ENCODE data around the gene ONECUT1. TPM values are rescaled to one million over a fixed set of nuclear protein-coding genes. Genes with fewer than 3 reads are reported as not detected.

The ONECUT1 gene
- total and polyA plus RNA-seq, 7 donors = not detected

GRCh38 chr15:52759969-52760368 lies 30.2 kb downstream of the ONECUT1 start:
- WGBS, 3 donors = 80 to 85% (median 83%) methylated on average over 6 of the region's 6 CpGs
- intact Hi-C loops (cut with DNase I) = no loop called here
- Histone ChIP-seq H3K27ac (no peak overlapping the region), H3K9me3 (no peaks in the 10 kb centered on the region), H3K4me1 (no peaks in the 10 kb centered on the region), H3K4me3 (no peak overlapping the region), H3K36me3 (ENCODE audit: insufficient read depth in 1 of 2, low read depth in 1 of 2) (no peaks in the 10 kb centered on the region), H3K27me3 (ENCODE audit: insufficient read depth in 3 of 3, low read length in 2 of 3) (peaks cover 0 to 7% (median 4%) of the 10 kb centered on the region in 3 donors)
- DNase-seq (no peak), ATAC-seq (no peak)
- no peak for TF ChIP-seq CTCF (IDR thresholded peaks at IDR 0.05)

- H3K4me3 ChIP-seq = no peak overlapping the region
- DNase-seq (no peak), ATAC-seq (no peak)
- no peaks in the 10 kb centered on the region for H3K36me3 ChIP-seq (ENCODE audit: insufficient read depth in 1 of 2, low read depth in 1 of 2)
- H3K27ac ChIP-seq = no peak overlapping the region
- no peaks in the 10 kb centered on the region for H3K4me1 ChIP-seq
- WGBS, 3 donors = 81 to 83% (median 82%) methylated on average over 6 of the region's 6 CpGs
- no peak for TF ChIP-seq CTCF (IDR thresholded peaks at IDR 0.05)
- intact Hi-C loops (cut with DNase I) = no loop called here
- no peaks in the 10 kb centered on the region for H3K9me3 ChIP-seq
- peaks cover 0 to 12% (median 12%) of the 10 kb centered on the region in 3 donors for H3K27me3 ChIP-seq (ENCODE audit: insufficient read depth in 3 of 3, low read length in 2 of 3)
These were observed 32.6 kb downstream of the ONECUT1 start for GRCh38 chr15:52757496-52757895.

- H3K9me3 ChIP-seq = no peaks in the 10 kb centered on the region
- no peaks in the 10 kb centered on the region for H3K36me3 ChIP-seq (ENCODE audit: insufficient read depth in 1 of 2, low read depth in 1 of 2)
- H3K4me1 ChIP-seq = no peaks in the 10 kb centered on the region
- intact Hi-C loops (cut with DNase I) = no loop called here
- no peak for DNase-seq
- no peak overlapping the region for H3K27ac ChIP-seq
- ATAC-seq = no peak
- no peak overlapping the region for H3K4me3 ChIP-seq
- no peak for TF ChIP-seq CTCF (IDR thresholded peaks at IDR 0.05)
- H3K27me3 ChIP-seq (ENCODE audit: insufficient read depth in 3 of 3, low read length in 2 of 3) = peaks cover 0 to 22% (median 8%) of the 10 kb centered on the region in 3 donors
- 65 to 80% (median 73%) methylated on average over 2 of the region's 2 CpGs for WGBS, 3 donors
These were observed 38.6 kb downstream of the ONECUT1 start for GRCh38 chr15:52751522-52751921.

- intact Hi-C loops (cut with DNase I) = no loop called here
- no peak for ATAC-seq
- Histone ChIP-seq H3K4me1 (no peaks in the 10 kb centered on the region), H3K4me3 (no peak overlapping the region), H3K27me3 (ENCODE audit: insufficient read depth in 3 of 3, low read length in 2 of 3) (peaks cover 0 to 27% (median 4%) of the 10 kb centered on the region in 3 donors), H3K9me3 (no peaks in the 10 kb centered on the region), H3K36me3 (ENCODE audit: insufficient read depth in 1 of 2, low read depth in 1 of 2) (no peaks in the 10 kb centered on the region), H3K27ac (no peak overlapping the region)
- no peak for TF ChIP-seq CTCF (IDR thresholded peaks at IDR 0.05)
- WGBS, 3 donors = 54 to 63% (median 61%) methylated on average over 4 of the region's 4 CpGs
- DNase-seq = no peak
These were observed 40.9 kb downstream of the ONECUT1 start for GRCh38 chr15:52749258-52749657.

GRCh38 chr15:52746162-52746757 lies 43.9 kb downstream of the ONECUT1 start:
- H3K27me3 ChIP-seq (ENCODE audit: insufficient read depth in 3 of 3, low read length in 2 of 3) = peaks cover 0 to 17% (median 0%) of the 10 kb centered on the region in 3 donors
- no peaks in the 10 kb centered on the region for H3K9me3 ChIP-seq
- H3K36me3 ChIP-seq (ENCODE audit: insufficient read depth in 1 of 2, low read depth in 1 of 2) = no peaks in the 10 kb centered on the region
- no peaks in the 10 kb centered on the region for H3K4me1 ChIP-seq
- DNase-seq (no peak), ATAC-seq (no peak)
- no peak overlapping the region for H3K4me3 ChIP-seq
- no peak for TF ChIP-seq CTCF (IDR thresholded peaks at IDR 0.05)
- intact Hi-C loops (cut with DNase I) = no loop called here
- H3K27ac ChIP-seq = no peak overlapping the region
- WGBS, 3 donors = 64 to 68% (median 66%) methylated on average over 6 of the region's 6 CpGs

Measured in psoas muscle (tissue), 8 donors.